Measurements from ENCODE around the gene NTN5.

The NTN5 gene

DNA sequence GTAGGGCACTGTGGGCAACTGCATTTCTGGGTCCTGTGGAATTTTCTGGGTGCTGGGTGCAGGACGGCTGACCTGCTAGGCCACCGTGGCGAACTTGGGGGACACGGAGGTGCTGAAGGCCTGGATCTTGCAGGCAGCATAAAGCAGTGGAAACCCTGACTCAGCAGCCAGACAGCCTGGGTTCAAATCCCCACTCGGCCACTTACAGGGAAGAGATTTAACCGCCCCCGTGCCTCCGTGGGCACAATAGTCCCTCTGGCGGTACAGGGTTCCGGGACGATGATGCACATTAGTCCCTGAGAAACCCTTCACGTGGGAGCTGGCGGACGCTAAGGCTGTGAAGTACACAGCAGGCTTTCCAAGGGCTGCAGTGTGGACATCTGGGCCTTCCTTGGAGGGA, 60.9 kb downstream of the NTN5 start:
- no peak for DNase-seq

All from activated CD8-positive, alpha-beta memory T cell treated with anti-CD3 and anti-CD28 coated beads for 24 hours (primary cell).